IPS DF 4.7 (cell line): ENCODE measurements around the gene MYL6B.

ENCODE experiments used
- DNase-seq: peaks from one replicate; pipeline ENCODE4 v3.0.0-alpha.2; 2013; ENCODE audit warnings: low spot score; ENCODE audit errors: extremely low read depth

The MYL6B gene

GRCh38 chr12:56122637-56123036 lies 29.8 kb upstream of the MYL6B start:
- DNase-seq = no peak

- no peak for DNase-seq
These were observed 28.3 kb upstream of the MYL6B start for GRCh38 chr12:56124133-56124532.

GRCh38 chr12:56126732-56127239 lies 25.6 kb upstream of the MYL6B start:
- DNase-seq = no peak

- DNase-seq = no peak
These were observed 24.9 kb upstream of the MYL6B start for GRCh38 chr12:56127485-56127887.

- DNase-seq = peak; percentile 100
These were observed 24.3 kb upstream of the MYL6B start, which contains the start of gene ESYT1 for GRCh38 chr12:56127888-56128669. ESYT1 (plus strand) TSS chr12:56128267; CDS start chr12:56128320, 53 bp downstream.

- DNase-seq = no peak
These were observed 23.6 kb upstream of the MYL6B start for GRCh38 chr12:56128670-56129205.

- no peak for DNase-seq
These were observed 23.0 kb upstream of the MYL6B start for GRCh38 chr12:56129206-56129941.

- no peak for DNase-seq
These were observed 22.4 kb upstream of the MYL6B start for GRCh38 chr12:56129942-56130495.

GRCh38 chr12:56130876-56131275 lies 21.5 kb upstream of the MYL6B start:
- DNase-seq = no peak

- DNase-seq = no peak
These were observed 17.5 kb upstream of the MYL6B start for GRCh38 chr12:56134897-56135296.

- DNase-seq = no peak
These were observed 14.4 kb upstream of the MYL6B start for GRCh38 chr12:56137853-56138571.

GRCh38 chr12:56141946-56142784 lies 10.2 kb upstream of the MYL6B start:
- no peak for DNase-seq

GRCh38 chr12:56143217-56143616 lies 9.2 kb upstream of the MYL6B start:
- no peak for DNase-seq

GRCh38 chr12:56143870-56144269 lies 8.5 kb upstream of the MYL6B start:
- DNase-seq = no peak

GRCh38 chr12:56145217-56145616 lies 7.2 kb upstream of the MYL6B start:
- DNase-seq = no peak

- no peak for DNase-seq
These were observed 5.6 kb upstream of the MYL6B start for GRCh38 chr12:56146492-56147460.

- no peak for DNase-seq
These were observed 1.8 kb upstream of the MYL6B start for GRCh38 chr12:56150563-56150962.

GRCh38 chr12:56151672-56152131 lies 685 bp upstream of the MYL6B start:
- no peak for DNase-seq
